ENCODE measurements around the gene LETM1. TPM values are rescaled to one million over a fixed set of nuclear protein-coding genes. Genes with fewer than 3 reads are reported as not detected.

LETM1 gene
- total and polyA plus RNA-seq, 4 donors = 6.8 to 25.6 (median 18.9) TPM

- WGBS, 2 donors = 97% methylated on average over 9 of the region's 9 CpGs
- no peak for ATAC-seq (ENCODE audit: low FRiP score)
- DNase-seq = no peak
- no peak overlapping the region for H3K27ac ChIP-seq (ENCODE audit: low read depth in 1 of 2, low read length in 2 of 2)
- no peak overlapping the region for H3K4me3 ChIP-seq (ENCODE audit: low read length in 2 of 2)
- H3K27me3 ChIP-seq (ENCODE audit: control insufficient read depth in 1 of 2, insufficient read depth in 2 of 2, low read length in 1 of 2) = no peaks in the 10 kb centered on the region
- H3K4me1 ChIP-seq (ENCODE audit: control insufficient read depth in 1 of 2, insufficient read depth in 2 of 2, low read length in 2 of 2) = no peaks in the 10 kb centered on the region
- intact Hi-C loops (cut with DNase I) = no loop called here
- no peaks in the 10 kb centered on the region for H3K36me3 ChIP-seq (ENCODE audit: control insufficient read depth in 1 of 2, insufficient read depth in 2 of 2, low read length in 1 of 2)
- no peaks in the 10 kb centered on the region for H3K9me3 ChIP-seq (ENCODE audit: control insufficient read depth, low read length)
Observed at GRCh38 chr4:1764670-1765069, 91.3 kb downstream of the LETM1 start.

DNA sequence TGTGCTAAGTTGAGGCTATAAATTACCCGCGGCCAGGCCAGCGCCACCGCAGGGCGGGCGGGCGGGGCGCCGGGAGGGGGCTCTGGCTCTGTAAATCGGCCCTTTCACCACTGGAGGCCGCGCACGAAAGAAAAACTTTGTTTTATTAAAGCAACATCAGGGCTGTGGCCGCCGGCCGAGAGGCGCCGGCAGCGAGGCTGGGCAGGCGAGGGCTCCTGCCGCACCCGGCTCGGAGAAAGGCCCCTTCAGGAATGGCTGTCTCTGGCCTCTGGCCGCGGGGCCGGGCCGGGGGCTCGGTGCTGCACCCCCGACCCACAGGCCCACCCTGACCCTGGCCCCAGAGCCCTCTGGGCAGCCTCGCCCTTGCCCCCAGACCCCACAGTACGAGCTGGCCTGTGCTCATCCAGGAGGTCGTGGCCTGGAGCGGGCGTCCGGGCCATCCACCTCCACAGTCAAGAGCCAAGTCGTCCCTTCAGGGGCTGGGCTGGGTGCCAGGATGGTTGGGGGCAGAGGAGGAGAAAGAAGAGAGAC lies 92.3 kb downstream of the LETM1 start:
- H3K27me3 ChIP-seq (ENCODE audit: control insufficient read depth in 1 of 2, insufficient read depth in 2 of 2, low read length in 1 of 2) = no peaks in the 10 kb centered on the region
- intact Hi-C loops (cut with DNase I) = no loop called here
- no peak for DNase-seq

DNA sequence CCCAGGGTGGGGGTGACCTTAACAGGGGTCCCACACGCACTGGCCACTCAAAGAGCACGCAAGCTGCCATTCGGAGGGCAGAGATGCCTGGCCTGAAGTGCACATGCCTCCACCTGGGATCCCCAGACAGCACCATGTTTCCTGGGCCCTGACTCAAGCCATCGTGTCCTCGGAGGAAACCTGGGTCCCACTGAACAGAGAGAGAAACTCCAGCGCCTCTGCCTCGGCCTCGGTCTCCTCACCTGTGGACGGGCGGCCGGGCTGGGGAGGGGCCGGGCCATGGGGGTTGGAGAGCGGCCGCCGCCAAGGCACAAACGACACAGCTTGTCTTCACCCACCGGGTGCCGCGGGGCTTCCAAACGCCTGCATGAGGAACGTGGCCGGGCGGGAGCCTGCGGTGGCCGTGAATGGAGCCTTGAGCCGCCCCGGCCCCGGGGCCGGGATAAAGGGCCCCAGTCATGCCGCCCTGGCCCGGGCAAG lies 92.8 kb downstream of the LETM1 start:
- DNase-seq (no peak), ATAC-seq (ENCODE audit: low FRiP score) (no peak)
- Histone ChIP-seq H3K4me1 (ENCODE audit: control insufficient read depth in 1 of 2, insufficient read depth in 2 of 2, low read length in 2 of 2) (no peaks in the 10 kb centered on the region), H3K9me3 (ENCODE audit: control insufficient read depth, low read length) (no peaks in the 10 kb centered on the region), H3K27ac (ENCODE audit: low read depth in 1 of 2, low read length in 2 of 2) (no peak overlapping the region), H3K36me3 (ENCODE audit: control insufficient read depth in 1 of 2, insufficient read depth in 2 of 2, low read length in 1 of 2) (no peaks in the 10 kb centered on the region), H3K4me3 (ENCODE audit: low read length in 2 of 2) (no peak overlapping the region), H3K27me3 (ENCODE audit: control insufficient read depth in 1 of 2, insufficient read depth in 2 of 2, low read length in 1 of 2) (no peaks in the 10 kb centered on the region)
- WGBS, 2 donors = 24 to 26% methylated on average over 31 of the region's 31 CpGs
- intact Hi-C loops (cut with DNase I) = no loop called here

More for the DNA sequence above, 92.3 kb downstream of the LETM1 start:
- Histone ChIP-seq H3K4me1 (ENCODE audit: control insufficient read depth in 1 of 2, insufficient read depth in 2 of 2, low read length in 2 of 2) (no peaks in the 10 kb centered on the region), H3K9me3 (ENCODE audit: control insufficient read depth, low read length) (no peaks in the 10 kb centered on the region), H3K27ac (ENCODE audit: low read depth in 1 of 2, low read length in 2 of 2) (no peak overlapping the region), H3K36me3 (ENCODE audit: control insufficient read depth in 1 of 2, insufficient read depth in 2 of 2, low read length in 1 of 2) (no peaks in the 10 kb centered on the region), H3K4me3 (ENCODE audit: low read length in 2 of 2) (no peak overlapping the region)
- WGBS, 2 donors = 6% methylated on average over 35 to 36 of the region's 36 CpGs
- peak; percentile 25 for ATAC-seq (ENCODE audit: low FRiP score)

DNA sequence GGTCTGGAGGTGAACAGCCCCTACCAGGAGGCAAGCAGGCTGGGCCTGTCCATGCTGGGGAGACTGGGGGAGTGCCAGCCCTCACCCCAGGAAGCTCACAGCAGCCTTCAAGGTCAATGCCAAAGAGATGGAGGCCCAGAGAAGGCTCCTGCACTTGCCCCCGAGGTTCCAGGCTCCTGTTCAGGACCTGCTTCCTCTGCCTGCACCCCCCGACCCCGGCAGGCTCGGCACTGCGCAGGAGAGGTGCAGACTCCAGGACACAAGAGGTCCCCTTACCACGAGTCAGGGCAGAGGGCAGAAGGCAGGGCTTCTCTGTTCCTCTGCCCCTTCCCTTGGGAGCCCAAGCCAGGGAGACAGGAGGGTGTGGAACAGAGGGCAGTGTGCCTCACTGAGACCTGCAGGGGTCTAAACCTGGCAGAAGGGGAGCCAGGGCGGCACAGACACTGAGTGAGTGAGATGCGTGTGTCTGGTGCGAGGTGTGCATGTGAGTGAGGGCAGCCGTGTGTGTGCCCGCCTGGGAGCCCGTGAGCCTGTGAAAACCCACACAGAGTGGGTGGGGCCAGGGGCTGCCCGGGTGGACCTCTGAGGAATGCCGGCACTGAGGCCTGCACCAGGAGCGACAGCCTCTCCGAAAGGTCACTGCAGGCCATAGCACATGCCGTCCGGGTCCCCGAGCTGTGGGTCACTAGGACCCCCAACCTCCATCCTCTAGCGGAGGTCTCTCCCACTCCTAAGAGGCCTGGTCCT lies 93.5 kb downstream of the LETM1 start:
- intact Hi-C loops (cut with DNase I) = no loop called here
- no peaks in the 10 kb centered on the region for H3K4me1 ChIP-seq (ENCODE audit: control insufficient read depth in 1 of 2, insufficient read depth in 2 of 2, low read length in 2 of 2)
- DNase-seq (no peak), ATAC-seq (ENCODE audit: low FRiP score) (no peak)
- no peak overlapping the region for H3K27ac ChIP-seq (ENCODE audit: low read depth in 1 of 2, low read length in 2 of 2)
- 88 to 91% methylated on average over 20 of the region's 20 CpGs for WGBS, 2 donors
- H3K27me3 ChIP-seq (ENCODE audit: control insufficient read depth in 1 of 2, insufficient read depth in 2 of 2, low read length in 1 of 2) = no peaks in the 10 kb centered on the region
- no peaks in the 10 kb centered on the region for H3K9me3 ChIP-seq (ENCODE audit: control insufficient read depth, low read length)
- no peaks in the 10 kb centered on the region for H3K36me3 ChIP-seq (ENCODE audit: control insufficient read depth in 1 of 2, insufficient read depth in 2 of 2, low read length in 1 of 2)
- H3K4me3 ChIP-seq (ENCODE audit: low read length in 2 of 2) = no peak overlapping the region

Other genes starting within 250 kb of the LETM1 start
- 1 to 10 TPM; 1.5 to 1.9 TPM for gene FAM53A, start 171.8 kb downstream of the LETM1 start, total RNA-seq
- gene FAM53A, start 171.8 kb downstream of the LETM1 start, polyA plus RNA-seq = under 1 TPM in 1 of 2 donors, not detected in 1; 0.77 TPM
- 10 to 100 TPM; 25.1 to 25.3 TPM for gene SLBP, start 143.8 kb downstream of the LETM1 start, total RNA-seq
- 10 to 100 TPM; 27.2 to 35.1 TPM for gene SLBP, start 143.8 kb downstream of the LETM1 start, polyA plus RNA-seq
- gene TMEM129, start 134.8 kb downstream of the LETM1 start, total RNA-seq = 10 to 100 TPM; 24.9 to 26.6 TPM
- gene TMEM129, start 134.8 kb downstream of the LETM1 start, polyA plus RNA-seq = 10 to 100 TPM; 14.8 to 36.4 TPM
- gene TACC3, start 134.6 kb downstream of the LETM1 start, total RNA-seq = 10 to 100 TPM in 1 of 2 donors, 1 to 10 TPM in 1; 7.6 to 16.1 TPM
- 1 to 10 TPM; 5.2 to 9.3 TPM for gene TACC3, start 134.6 kb downstream of the LETM1 start, polyA plus RNA-seq
- gene FGFR3, start 62.9 kb downstream of the LETM1 start, total RNA-seq = 1 to 10 TPM; 1.2 to 4.0 TPM
- gene FGFR3, start 62.9 kb downstream of the LETM1 start, polyA plus RNA-seq = 1 to 10 TPM; 1.0 to 2.4 TPM
- 10 to 100 TPM; 47.2 to 56.6 TPM for gene NSD2, start 15.2 kb upstream of the LETM1 start, total RNA-seq
- gene NSD2, start 15.2 kb upstream of the LETM1 start, polyA plus RNA-seq = 10 to 100 TPM in 1 of 2 donors, 1 to 10 TPM in 1; 8.0 to 10.9 TPM
- gene NELFA, start 152.8 kb upstream of the LETM1 start, total RNA-seq = 10 to 100 TPM; 17.7 to 27.4 TPM
- gene NELFA, start 152.8 kb upstream of the LETM1 start, polyA plus RNA-seq = 10 to 100 TPM in 1 of 2 donors, 1 to 10 TPM in 1; 5.8 to 21.7 TPM
- under 1 TPM; 0.23 to 0.33 TPM for gene NAT8L, start 203.2 kb upstream of the LETM1 start, total RNA-seq
- under 1 TPM; under 0.01 to 0.05 TPM for gene NAT8L, start 203.2 kb upstream of the LETM1 start, polyA plus RNA-seq